Prostate gland (tissue), 2 donors: ENCODE data around the gene ITM2C. TPM values are rescaled to one million over a fixed set of nuclear protein-coding genes. Genes with fewer than 3 reads are reported as not detected.
A peak's percentile ranks its signal among the peaks of the same experiment; 100 is the strongest.

ENCODE experiments used
- DNase-seq: peaks from one replicate; pipeline ENCODE4 v3.0.0-alpha.2; 2019; ENCODE audit warnings: low spot score
- H3K27ac ChIP-seq, 2 donors: fragments of 200-600 bp; sonication (generic); 2 replicates each; pipeline ENCODE4 v1.5.1; 2017 to 2019
- H3K27me3 ChIP-seq: fragments of 200-600 bp; sonication (generic); replicated peaks from 2 replicates; pipeline ENCODE4 v1.5.1; 2019; ENCODE audit not compliant: insufficient read depth
- H3K36me3 ChIP-seq, 2 donors: fragments of 200-600 bp; sonication (generic); 1 replicate in 1 of 2; 2 replicates in 1 of 2; pipeline versions ENCODE4 v1.5.1 to v1.8.1; 2017 to 2019
- H3K4me1 ChIP-seq: fragments of 200-600 bp; sonication (generic); replicated peaks from 2 replicates; pipeline ENCODE4 v1.5.1; 2019
- H3K4me3 ChIP-seq, 2 donors: fragments of 200-600 bp; sonication (generic); 2 replicates each; pipeline ENCODE4 v1.5.1; 2017 to 2019
- H3K9me3 ChIP-seq: fragments of 200-600 bp; sonication (generic); 2 replicates; pipeline ENCODE4 v1.5.1; 2017
- CTCF ChIP-seq, 4 experiments: fragments of 200-600 bp in 2 of 4; fragments of 450-650 bp in 2 of 4; sonication (generic) in 2 of 4; IDR thresholded peaks; 1 replicate in 3 of 4; 2 replicates in 1 of 4; pipeline ENCODE4 v1.5.1; 2016 to 2019; ENCODE audit warnings: antibody characterized with exemption in 4 of 4, mild to moderate bottlenecking in 2 of 4, moderate library complexity in 2 of 4
- POLR2A ChIP-seq: fragments of 450-650 bp; IDR thresholded peaks from one replicate; pipeline ENCODE4 v1.6.1; 2016; ENCODE audit warnings: antibody characterized with exemption, mild to moderate bottlenecking
- POLR2AphosphoS5 ChIP-seq: sonication (generic); formaldehyde crosslinking; IDR thresholded peaks from one replicate; pipeline ENCODE4 v1.6.1; 2017; ENCODE audit warnings: antibody characterized with exemption
- WGBS: methylation state at CpG from one replicate; pipeline ENCODE4 v1.1.5; 2018; 5-methylcytosine and 5-hydroxymethylcytosine counted together
- intact Hi-C: fragments of 100-400 bp; cut with DNase I; formaldehyde crosslinking; loops from one replicate; pipeline ENCODE4 v1.14.2; 2022
- total RNA-seq, 2 donors: library from RNA; depleted of rRNA; stranded (reverse); fragments of >200 nt; gene quantifications; one replicate each; pipeline ENCODE4 v1.1.0, GENCODE V29; 2016

ITM2C gene
- total RNA-seq, 2 donors from 2014 or later, result 104 to 137 TPM

DNA sequence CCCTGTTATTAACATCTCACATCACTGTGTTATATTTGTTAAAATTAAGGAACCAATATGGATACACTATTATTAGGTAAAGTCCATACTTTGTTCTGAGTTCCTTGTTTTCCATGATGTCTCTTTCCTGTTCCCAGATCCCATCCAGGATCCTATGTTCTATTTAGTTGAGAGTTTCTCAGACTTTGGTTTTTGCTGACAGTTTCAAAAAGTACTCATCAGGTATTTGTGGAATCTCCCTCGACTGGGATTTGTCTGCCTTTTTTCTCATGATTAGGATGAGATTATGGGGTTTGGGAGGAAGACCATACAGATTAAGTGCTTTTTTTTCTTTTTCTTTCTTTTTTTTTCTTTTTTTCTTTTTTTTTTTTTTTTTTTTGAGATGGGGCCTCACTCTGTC lies 39.4 kb upstream of the ITM2C start:
- Histone ChIP-seq H3K9me3 (no peaks in the 10 kb centered on the region), H3K36me3 (no peaks in the 10 kb centered on the region), H3K27ac (no peak overlapping the region), H3K4me1 (peaks cover 4% of the 10 kb centered on the region), H3K27me3 (no peaks in the 10 kb centered on the region), H3K4me3 (no peak overlapping the region)
- WGBS, result 38% methylated on average over 1 of the region's 1 CpG
- TF ChIP-seq CTCF (IDR thresholded peaks at IDR 0.05) (no peak), POLR2AphosphoS5 (no peak), POLR2A (no peak)
- intact Hi-C loops, result loop anchor here (2.0 kb wide), 2 partner anchors 161 to 227 kb away; no protein-coding TSS in a partner anchor
- no peak for DNase-seq

DNA sequence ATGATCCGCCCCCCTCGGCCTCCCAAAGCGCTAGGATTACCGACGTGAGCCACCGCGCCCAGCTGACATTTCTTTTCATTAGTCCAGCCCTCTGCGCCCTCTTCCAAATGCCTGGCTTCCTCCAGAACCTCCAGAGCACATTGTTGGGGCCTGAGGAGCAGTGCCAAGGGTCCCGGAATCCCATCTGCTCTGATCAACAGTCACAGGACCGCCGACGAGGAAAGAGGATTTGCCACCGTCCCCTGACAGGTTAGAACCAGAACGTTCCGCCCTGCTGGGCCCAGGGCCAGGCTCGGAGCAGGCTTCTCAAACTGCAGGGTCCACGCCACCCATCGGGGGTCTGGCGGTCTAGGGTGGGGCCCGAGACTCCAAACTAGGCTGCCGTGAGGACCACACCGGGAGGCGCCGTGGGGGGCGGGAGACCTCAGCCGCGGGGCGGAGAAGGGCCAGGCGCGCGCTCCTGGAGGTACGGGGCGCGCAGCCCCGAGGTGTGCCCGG lies 36.9 kb upstream of the ITM2C start:
- no peaks in the 10 kb centered on the region for H3K27me3 ChIP-seq
- no peaks in the 10 kb centered on the region for H3K36me3 ChIP-seq
- TF ChIP-seq POLR2AphosphoS5 (no peak), POLR2A (no peak), CTCF (IDR thresholded peaks at IDR 0.05) (no peak)
- H3K4me1 ChIP-seq, result peaks cover 4% of the 10 kb centered on the region
- no peak for DNase-seq
- WGBS, result 39% methylated on average over 27 of the region's 36 CpGs
- intact Hi-C loops, result no loop called here
- no peak overlapping the region for H3K27ac ChIP-seq
- no peaks in the 10 kb centered on the region for H3K9me3 ChIP-seq
- peak overlapping the region; percentile 17 to 26 for H3K4me3 ChIP-seq

DNA sequence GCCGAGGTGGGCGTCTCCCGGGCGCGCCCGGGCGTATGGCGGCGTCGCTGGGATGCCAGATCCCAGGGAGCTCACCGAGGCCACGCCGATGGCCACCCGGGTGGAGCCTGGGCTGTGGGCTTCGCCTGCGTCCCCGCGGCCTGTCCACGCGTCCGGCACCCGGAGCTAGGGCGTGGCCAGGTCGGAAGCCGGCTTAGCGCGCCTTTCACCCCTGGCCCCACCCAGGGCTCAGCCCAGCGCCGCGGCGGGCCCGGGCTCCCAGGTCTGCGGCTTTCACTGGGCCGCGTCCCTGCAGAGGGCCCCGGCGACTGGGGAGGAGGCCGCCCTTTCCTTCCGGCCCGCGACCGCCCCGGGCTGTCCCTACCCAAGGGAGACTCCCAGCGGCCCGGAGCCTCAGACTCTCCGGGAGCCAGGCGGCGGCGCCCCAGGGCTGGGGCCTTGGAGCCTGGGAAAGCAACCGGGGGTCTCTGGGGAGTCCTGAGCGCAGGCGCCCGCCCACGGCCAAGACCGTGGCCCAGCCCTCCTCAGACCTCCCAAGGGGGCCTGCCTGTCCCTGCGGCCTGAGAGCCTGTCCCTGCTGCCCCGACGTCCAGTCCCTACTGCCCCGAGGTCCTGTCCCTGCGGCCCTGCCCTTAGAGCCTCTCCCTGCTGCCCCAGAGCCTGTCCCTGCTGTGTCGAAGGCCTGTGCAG lies 36.3 kb upstream of the ITM2C start:
- DNase-seq, result no peak
- Histone ChIP-seq H3K27ac (no peak overlapping the region), H3K27me3 (no peaks in the 10 kb centered on the region), H3K4me1 (peaks cover 4% of the 10 kb centered on the region), H3K4me3 (peak overlapping the region; percentile 17 to 26), H3K36me3 (no peaks in the 10 kb centered on the region), H3K9me3 (no peaks in the 10 kb centered on the region)
- intact Hi-C loops, result no loop called here
- TF ChIP-seq CTCF (IDR thresholded peaks at IDR 0.05) (no peak), POLR2AphosphoS5 (no peak), POLR2A (no peak)
- 34% methylated on average over 22 of the region's 61 CpGs for WGBS

DNA sequence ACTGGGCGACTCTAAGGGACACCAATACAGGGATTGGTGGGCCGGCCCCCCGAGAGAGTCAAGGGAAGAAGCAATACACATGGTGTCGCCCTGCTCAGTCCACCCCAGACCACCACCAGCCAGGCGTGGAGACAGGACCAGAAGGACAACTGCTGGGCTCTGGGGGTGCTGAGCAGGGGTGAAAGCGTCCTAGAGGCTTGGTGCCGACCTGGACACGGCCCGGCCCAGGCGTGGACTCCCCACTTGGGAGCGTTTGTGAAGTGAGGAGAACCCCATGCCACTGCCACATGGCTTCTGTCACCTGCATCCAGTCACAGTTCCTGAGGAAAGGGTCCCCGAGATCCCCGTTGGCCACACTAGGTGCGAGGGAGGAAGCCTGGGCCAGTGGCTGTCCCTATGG lies 35.4 kb upstream of the ITM2C start:
- intact Hi-C loops, result no loop called here
- TF ChIP-seq POLR2AphosphoS5 (no peak), CTCF (IDR thresholded peaks at IDR 0.05) (no peak), POLR2A (no peak)
- WGBS, result over 99% methylated on average over 14 of the region's 14 CpGs

GRCh38 chr2:230829959-230830358 lies 34.8 kb upstream of the ITM2C start:
- H3K27ac ChIP-seq, result no peak overlapping the region
- no peaks in the 10 kb centered on the region for H3K36me3 ChIP-seq
- peaks cover 4% of the 10 kb centered on the region for H3K4me1 ChIP-seq
- DNase-seq, result no peak
- no peak for TF ChIP-seq POLR2A
- TF ChIP-seq CTCF (IDR thresholded peaks at IDR 0.05), result no peak
- no peak for TF ChIP-seq POLR2AphosphoS5
- intact Hi-C loops, result no loop called here
- no peaks in the 10 kb centered on the region for H3K27me3 ChIP-seq
- 97% methylated on average over 7 of the region's 7 CpGs for WGBS
- H3K4me3 ChIP-seq, result no peak overlapping the region
- H3K9me3 ChIP-seq, result no peaks in the 10 kb centered on the region

More for the DNA sequence above, 35.4 kb upstream of the ITM2C start:
- Histone ChIP-seq H3K36me3 (no peaks in the 10 kb centered on the region), H3K27me3 (no peaks in the 10 kb centered on the region), H3K9me3 (no peaks in the 10 kb centered on the region), H3K4me3 (no peak overlapping the region), H3K27ac (no peak overlapping the region), H3K4me1 (peaks cover 4% of the 10 kb centered on the region)
- no peak for DNase-seq
